Naive thymus-derived CD8-positive, alpha-beta T cell (primary cell): Measurements from ENCODE around the gene NCOA3. TPM values are rescaled to one million over a fixed set of nuclear protein-coding genes. Genes with fewer than 3 reads are reported as not detected.
"Not testable (repeated sequence)": the region's sequence is repeated elsewhere in the genome, so short reads cannot be mapped to it uniquely, and the experiment has no call there.

Experiments used
- ATAC-seq, 2 donors: fragments of 150-1000 bp; cut with Tn5 transposase in 1 of 2; sonication (Bioruptor Pico), chemical (Tn5 transposase) in 1 of 2; 1 replicate in 1 of 2; 2 replicates in 1 of 2; pipeline ENCODE4 v1.10.0; 2021; ENCODE audit warnings: mild to moderate bottlenecking in 2 of 2, moderate library complexity in 2 of 2
- POLR2A ChIA-PET: fragments of 350-600 bp; sonication (Branson Sonifier 250); formaldehyde crosslinking; loops from one replicate; lab custom pipeline; 2021; ENCODE audit warnings: antibody characterized with exemption; lab: Charles Lee
- DNase-seq, 10 donors: peaks; one replicate each; pipeline versions ENCODE4 v3.0.0 to v3.0.0-alpha.2; 2020 to 2022
- H3K27ac Mint-ChIP-seq, 10 donors: one replicate each; pipeline ENCODE4 v1.8.0; 2020 to 2022; ENCODE audit warnings: mild to moderate bottlenecking in 10 of 10, mixed read lengths in 10 of 10, moderate library complexity in 4 of 10, inconsistent platforms in 1 of 10
- H3K27me3 Mint-ChIP-seq, 5 donors: one replicate each; pipeline ENCODE4 v1.8.0; 2021 to 2022; ENCODE audit warnings: mixed read lengths in 5 of 5
- H3K36me3 Mint-ChIP-seq, 3 donors: one replicate each; pipeline ENCODE4 v1.8.0; 2020 to 2022; ENCODE audit warnings: mixed read lengths in 3 of 3, mild to moderate bottlenecking in 2 of 3, inconsistent platforms in 1 of 3
- H3K4me1 Mint-ChIP-seq, 4 donors: one replicate each; pipeline ENCODE4 v1.8.0; 2021 to 2022; ENCODE audit warnings: mixed read lengths in 4 of 4
- H3K4me3 Mint-ChIP-seq, 10 donors: one replicate each; pipeline ENCODE4 v1.8.0; 2020 to 2022; ENCODE audit warnings: mild to moderate bottlenecking in 10 of 10, mixed read lengths in 10 of 10, moderate library complexity in 6 of 10, inconsistent platforms in 1 of 10
- H3K9me3 Mint-ChIP-seq, 9 donors: one replicate each; pipeline ENCODE4 v1.8.0; 2020 to 2022; ENCODE audit warnings: mixed read lengths in 9 of 9, mild to moderate bottlenecking in 3 of 9, inconsistent platforms in 1 of 9, moderate library complexity in 1 of 9
- polyA plus RNA-seq, 3 donors: library from polyadenylated mRNA; unstranded; fragments of 300-500 nt; fragmentation: Illumina TruSeq; gene quantifications; one replicate each; pipeline ENCODE4 v1.2.3, GENCODE V29; 2021
- total RNA-seq, 8 experiments: library from RNA in 2 of 8; stranded (reverse) in 2 of 8; gene quantifications; one replicate each; pipeline ENCODE4 v1.2.3 and lab custom pipeline; 2021 to 2026

Gene NCOA3
- total and polyA plus RNA-seq, 5 experiments from 2014 or later: 18.4 to 106 (median 27.8) TPM

GRCh38 chr20:47546184-47547033 is 44.7 kb downstream of the NCOA3 start:
- H3K4me1 Mint-ChIP-seq: peaks cover 30 to 74% (median 66%) of the 10 kb centered on the region in 4 donors

DNA sequence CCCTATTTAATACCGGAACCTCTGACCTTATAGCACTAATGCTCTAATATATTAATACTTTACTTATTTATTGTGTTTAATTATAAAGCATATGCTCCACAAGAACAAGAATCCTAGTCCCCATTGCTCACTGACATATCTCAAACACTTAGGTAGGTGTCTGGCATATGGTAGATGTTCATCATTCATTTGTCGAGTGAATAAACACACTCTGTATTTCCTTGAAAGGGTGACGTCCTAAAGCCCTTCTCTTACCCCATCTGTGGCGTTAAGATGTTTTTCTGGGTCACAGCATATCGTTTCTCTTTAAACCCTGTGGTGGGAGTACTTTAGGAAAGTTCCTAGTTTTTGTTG is 45.3 kb downstream of the NCOA3 start:
- POLR2A ChIA-PET: no interaction called here

More at GRCh38 chr20:47546184-47547033, 44.7 kb downstream of the NCOA3 start:
- no peaks in the 10 kb centered on the region for H3K27me3 Mint-ChIP-seq
- POLR2A ChIA-PET: interaction anchor here (0.7 to 1.8 kb wide), 2 partner anchors 44 to 105 kb away, joined by 7 read pairs; partner anchors contain the start of gene NCOA3
- peaks cover 0 to 38% (median 0%) of the 10 kb centered on the region in 3 donors for H3K36me3 Mint-ChIP-seq
- ATAC-seq (no peak), DNase-seq (no peak)
- H3K27ac Mint-ChIP-seq: peak overlapping the region in 6 of 10 donors; percentile 4 to 69 (median 26)
- no peak overlapping the region for H3K4me3 Mint-ChIP-seq
- H3K9me3 Mint-ChIP-seq: no peaks in the 10 kb centered on the region

GRCh38 chr20:47549671-47550070 is 48.0 kb downstream of the NCOA3 start:
- DNase-seq (no peak), ATAC-seq (no peak)
- Mint-ChIP-seq H3K4me1 (peaks cover 19 to 60% (median 48%) of the 10 kb centered on the region in 4 donors), H3K27me3 (no peaks in the 10 kb centered on the region), H3K4me3 (peak overlapping the region in 3 of 10 donors; percentile 12 to 41 (median 21)), H3K36me3 (peaks cover 0 to 31% (median 4%) of the 10 kb centered on the region in 3 donors), H3K27ac (peak overlapping the region; percentile 4 to 84 (median 58)), H3K9me3 (no peaks in the 10 kb centered on the region)
- POLR2A ChIA-PET: interaction anchor here (0.6 to 0.7 kb wide), 2 partner anchors 45 to 60 kb away, joined by 4 to 7 read pairs; no protein-coding TSS in a partner anchor

More for the DNA sequence above, 45.3 kb downstream of the NCOA3 start:
- Mint-ChIP-seq H3K36me3 (peaks cover 0 to 35% (median 0%) of the 10 kb centered on the region in 3 donors), H3K9me3 (no peaks in the 10 kb centered on the region), H3K27ac (peak overlapping the region in 1 of 10 donors; percentile 11), H3K27me3 (no peaks in the 10 kb centered on the region), H3K4me1 (peaks cover 29 to 74% (median 64%) of the 10 kb centered on the region in 4 donors), H3K4me3 (no peak overlapping the region)
- DNase-seq (no peak), ATAC-seq (no peak)

DNA sequence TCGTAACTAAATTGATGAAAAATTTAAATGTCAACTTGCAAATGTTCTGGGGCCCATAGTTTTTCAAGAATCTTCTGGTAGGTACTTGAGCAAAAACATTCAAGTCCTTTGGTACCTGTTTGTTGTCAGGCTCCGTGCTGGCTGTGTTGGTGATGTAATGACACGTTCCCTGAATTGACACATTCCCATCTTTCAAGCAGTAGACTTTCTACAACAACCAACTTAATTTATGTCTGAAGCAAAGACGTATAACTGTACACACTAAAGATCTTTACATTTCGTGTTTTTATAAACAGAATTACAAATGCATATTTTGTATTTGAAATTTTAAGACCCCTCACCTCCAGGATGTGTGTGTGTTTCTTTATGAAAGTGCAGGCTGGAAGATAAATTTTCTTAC is 49.5 kb downstream of the NCOA3 start:
- Mint-ChIP-seq H3K4me3 (no peak overlapping the region), H3K27me3 (no peaks in the 10 kb centered on the region), H3K9me3 (no peaks in the 10 kb centered on the region), H3K36me3 (peaks cover 0 to 27% (median 9%) of the 10 kb centered on the region in 3 donors), H3K4me1 (peaks cover 16 to 56% (median 42%) of the 10 kb centered on the region in 4 donors), H3K27ac (peak overlapping the region in 4 of 10 donors; percentile 3 to 60 (median 33))
- POLR2A ChIA-PET: no interaction called here
- no peak for DNase-seq
- no peak for ATAC-seq

DNA sequence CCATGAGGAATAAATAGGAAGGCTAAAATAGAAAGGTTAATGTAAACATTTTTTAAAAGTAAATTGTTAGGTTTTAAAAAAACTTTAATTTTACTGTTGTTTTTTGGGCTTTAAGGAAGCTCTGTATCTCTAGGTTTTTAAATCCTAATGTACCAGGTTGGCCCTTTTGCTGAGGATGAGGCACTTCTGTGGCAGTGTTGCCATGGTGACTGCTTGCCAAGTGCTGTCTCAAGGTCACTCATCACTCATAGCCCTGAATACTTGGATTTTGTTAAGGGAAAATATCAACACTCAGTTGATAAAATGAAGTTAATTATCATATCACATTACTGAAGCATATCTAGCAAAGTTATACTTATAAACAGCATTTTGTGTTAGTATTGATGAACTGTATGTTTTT is 50.2 kb downstream of the NCOA3 start:
- peaks cover 0 to 24% (median 9%) of the 10 kb centered on the region in 3 donors for H3K36me3 Mint-ChIP-seq
- no peak overlapping the region for H3K4me3 Mint-ChIP-seq
- POLR2A ChIA-PET: interaction anchor here (0.7 to 1.8 kb wide), 3 partner anchors 50 to 1650 kb away, joined by 3 to 5 read pairs (median 3); partner anchors contain the start of gene NCOA3
- no peaks in the 10 kb centered on the region for H3K9me3 Mint-ChIP-seq
- DNase-seq (no peak), ATAC-seq (no peak)
- no peaks in the 10 kb centered on the region for H3K27me3 Mint-ChIP-seq
- H3K27ac Mint-ChIP-seq: peak overlapping the region in 4 of 10 donors; percentile 9 to 82 (median 25)
- peaks cover 13 to 59% (median 40%) of the 10 kb centered on the region in 4 donors for H3K4me1 Mint-ChIP-seq

DNA sequence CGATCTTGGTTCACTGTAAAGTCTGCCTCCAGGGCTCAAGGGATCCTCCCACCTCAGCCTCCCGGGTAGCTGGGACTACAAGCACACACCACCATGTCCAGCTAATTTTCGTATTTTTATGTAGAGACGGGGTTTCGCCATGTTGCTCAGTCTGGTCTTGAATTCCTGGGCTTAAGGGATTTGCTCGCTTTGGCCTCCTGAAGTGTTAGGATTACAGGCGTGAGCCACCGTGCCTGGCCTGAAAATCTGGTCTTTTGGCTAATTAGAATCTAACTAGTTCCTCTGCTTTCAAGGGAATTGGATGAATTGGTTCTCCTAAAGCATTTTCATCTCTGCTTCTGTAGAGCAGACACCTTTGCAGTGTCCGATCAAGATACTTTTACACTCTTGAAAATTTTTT is 51.3 kb downstream of the NCOA3 start:
- H3K9me3 Mint-ChIP-seq: no peaks in the 10 kb centered on the region
- no peak for ATAC-seq
- H3K4me3 Mint-ChIP-seq: no peak overlapping the region
- POLR2A ChIA-PET: interaction anchor here (1.0 to 1.8 kb wide), 2 partner anchors 12 to 51 kb away, joined by 5 read pairs; partner anchors contain the start of gene NCOA3
- no peak for DNase-seq
- peaks cover 13 to 69% (median 45%) of the 10 kb centered on the region in 4 donors for H3K4me1 Mint-ChIP-seq
- H3K27me3 Mint-ChIP-seq: no peaks in the 10 kb centered on the region
- H3K27ac Mint-ChIP-seq: peak overlapping the region in 2 of 10 donors; percentile 25 to 43
- peaks cover 0 to 20% (median 9%) of the 10 kb centered on the region in 3 donors for H3K36me3 Mint-ChIP-seq

GRCh38 chr20:47553594-47554235 is 52.0 kb downstream of the NCOA3 start:
- not testable (repeated sequence) for H3K27me3 Mint-ChIP-seq, DNase-seq, ATAC-seq, H3K9me3 Mint-ChIP-seq, H3K27ac Mint-ChIP-seq
- Mint-ChIP-seq H3K4me3 (peak overlapping the region in 1 of 10 donors; percentile 18), H3K36me3 (peaks cover 0 to 19% (median 9%) of the 10 kb centered on the region in 3 donors), H3K4me1 (peaks cover 14 to 73% (median 50%) of the 10 kb centered on the region in 4 donors)
- POLR2A ChIA-PET: interaction anchor here (1.8 kb wide), 1 partner anchor 52 kb away, joined by 5 read pairs; the partner anchor contains the start of gene NCOA3

DNA sequence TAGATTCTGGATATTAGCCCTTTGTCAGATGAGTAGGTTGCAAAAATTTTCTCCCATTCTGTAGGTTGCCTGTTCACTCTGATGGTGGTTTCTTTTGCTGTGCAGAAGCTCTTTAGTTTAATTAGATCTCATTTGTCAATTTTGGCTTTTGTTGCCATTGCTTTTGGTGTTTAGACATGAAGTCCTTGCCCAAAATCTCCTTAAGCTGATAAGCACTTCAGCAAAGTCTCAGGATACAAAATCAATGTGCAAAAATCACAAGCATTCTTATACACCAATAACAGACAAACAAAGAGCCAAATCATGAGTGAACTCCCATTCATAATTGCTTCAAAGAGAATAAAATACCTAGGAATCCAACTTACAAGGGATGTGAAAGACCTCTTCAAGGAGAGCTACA is 52.6 kb downstream of the NCOA3 start:
- POLR2A ChIA-PET, DNase-seq, ATAC-seq, H3K4me3 Mint-ChIP-seq, H3K9me3 Mint-ChIP-seq, H3K27me3 Mint-ChIP-seq: not testable (repeated sequence)
- H3K4me1 Mint-ChIP-seq: peaks cover 20 to 76% (median 54%) of the 10 kb centered on the region in 4 donors
- H3K27ac Mint-ChIP-seq: peak overlapping the region in 1 of 10 donors; percentile 34
- H3K36me3 Mint-ChIP-seq: peaks cover 0 to 20% (median 9%) of the 10 kb centered on the region in 3 donors

GRCh38 chr20:47557218-47557617 is 55.5 kb downstream of the NCOA3 start:
- no peaks in the 10 kb centered on the region for H3K9me3 Mint-ChIP-seq
- ATAC-seq (no peak), DNase-seq (no peak)
- POLR2A ChIA-PET: no interaction called here
- no peak overlapping the region for H3K4me3 Mint-ChIP-seq
- peak overlapping the region in 2 of 10 donors; percentile 37 to 38 for H3K27ac Mint-ChIP-seq
- no peaks in the 10 kb centered on the region for H3K27me3 Mint-ChIP-seq
- peaks cover 21 to 78% (median 60%) of the 10 kb centered on the region in 4 donors for H3K4me1 Mint-ChIP-seq
- H3K36me3 Mint-ChIP-seq: peaks cover 0 to 9% (median 8%) of the 10 kb centered on the region in 3 donors

GRCh38 chr20:47557791-47558190 is 56.1 kb downstream of the NCOA3 start:
- Mint-ChIP-seq H3K4me1 (peaks cover 24 to 77% (median 62%) of the 10 kb centered on the region in 4 donors), H3K9me3 (no peaks in the 10 kb centered on the region), H3K27me3 (no peaks in the 10 kb centered on the region), H3K36me3 (peaks cover 0 to 9% (median 8%) of the 10 kb centered on the region in 3 donors), H3K27ac (no peak overlapping the region), H3K4me3 (no peak overlapping the region)
- no peak for DNase-seq
- no peak for ATAC-seq
- POLR2A ChIA-PET: no interaction called here

- DNase-seq: no peak
- Mint-ChIP-seq H3K27me3 (no peaks in the 10 kb centered on the region), H3K9me3 (no peaks in the 10 kb centered on the region), H3K4me1 (peaks cover 27 to 81% (median 63%) of the 10 kb centered on the region in 4 donors), H3K27ac (peak overlapping the region in 2 of 10 donors; percentile 14 to 43), H3K36me3 (peaks cover 0 to 9% (median 8%) of the 10 kb centered on the region in 3 donors), H3K4me3 (peak overlapping the region in 2 of 10 donors; percentile 12 to 24)
- no peak for ATAC-seq
- POLR2A ChIA-PET: no interaction called here
Measured at GRCh38 chr20:47558295-47559066, 56.8 kb downstream of the NCOA3 start.

DNA sequence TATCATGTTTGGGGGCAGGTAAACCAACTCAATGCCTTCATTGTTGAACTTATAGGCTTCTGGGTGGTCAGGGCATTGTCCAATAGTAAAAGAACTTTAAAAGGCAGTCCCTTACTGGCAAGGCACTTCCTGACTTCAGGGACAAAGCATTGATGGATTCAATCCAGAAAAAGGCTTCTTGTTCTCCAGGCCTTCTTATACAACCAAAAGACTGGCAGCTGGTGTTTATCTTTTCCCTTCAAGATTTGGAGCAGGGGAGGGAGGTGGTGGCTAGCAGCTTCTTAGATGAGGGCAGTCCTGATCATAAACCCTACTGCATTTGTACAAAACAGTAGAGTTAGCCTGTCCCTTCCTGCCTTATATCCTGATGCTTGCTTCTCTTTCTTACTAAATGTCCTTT is 57.5 kb downstream of the NCOA3 start:
- Mint-ChIP-seq H3K27ac (peak overlapping the region in 1 of 10 donors; percentile 14), H3K4me1 (peaks cover 30 to 87% (median 66%) of the 10 kb centered on the region in 4 donors), H3K9me3 (no peaks in the 10 kb centered on the region), H3K36me3 (peaks cover 0 to 9% (median 7%) of the 10 kb centered on the region in 3 donors), H3K4me3 (no peak overlapping the region), H3K27me3 (no peaks in the 10 kb centered on the region)
- no peak for ATAC-seq
- POLR2A ChIA-PET: no interaction called here
- DNase-seq: no peak
